ENCODE measurements around the gene FHAD1.

GRCh38 chr1:15207031-15207828 is 39.8 kb upstream of the FHAD1 start:
- TF ChIP-seq CTCF (IDR thresholded peaks at IDR 0.05; ENCODE audit: low read depth, low read length, missing input control) (no peak), GABPA (IDR thresholded peaks at IDR 0.05 in 1 of 2, conservative IDR thresholded peaks at IDR 0.05 in 1 of 2) (no peak), MAX (IDR thresholded peaks at IDR 0.05) (no peak), JUND (IDR thresholded peaks at IDR 0.05) (no peak), HNF4G (IDR thresholded peaks at IDR 0.05) (no peak), RAD21 (IDR thresholded peaks at IDR 0.05) (no peak), ATF3 (IDR thresholded peaks at IDR 0.05) (no peak), REST (IDR thresholded peaks at IDR 0.05) (no peak), ZBTB33 (IDR thresholded peaks at IDR 0.05) (no peak)

Measured in liver (tissue), 3 donors.